HG03066 (cell line): Measurements from ENCODE around the gene NRIP1.

ENCODE experiments used
- ATAC-seq: cut with Tn5 transposase; IDR thresholded peaks from one replicate; pipeline ENCODE4 v1.9.1; 2021; ENCODE audit warnings: low read depth; ENCODE audit not compliant: unreplicated experiment

NRIP1 gene

DNA sequence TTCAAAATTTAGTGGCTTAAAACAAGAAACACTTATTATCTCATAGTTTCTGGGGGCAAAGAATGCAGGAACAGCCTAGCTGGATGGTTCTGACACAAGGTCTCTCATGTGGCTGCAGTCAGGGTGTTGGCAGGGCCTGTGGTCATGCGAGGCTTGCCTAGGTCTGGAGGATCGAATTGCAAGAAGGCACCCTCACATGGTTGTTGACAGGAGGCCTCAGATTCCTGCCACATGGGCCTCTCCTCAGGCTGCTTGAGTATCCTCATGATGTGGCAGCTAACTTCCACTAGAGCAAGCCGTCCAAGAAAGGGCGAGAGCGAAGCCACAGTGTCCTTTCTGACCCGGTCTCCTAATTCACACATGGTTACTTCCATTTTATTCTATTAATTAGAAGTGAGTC, 6.2 kb upstream of the NRIP1 start:
- ATAC-seq = no peak

DNA sequence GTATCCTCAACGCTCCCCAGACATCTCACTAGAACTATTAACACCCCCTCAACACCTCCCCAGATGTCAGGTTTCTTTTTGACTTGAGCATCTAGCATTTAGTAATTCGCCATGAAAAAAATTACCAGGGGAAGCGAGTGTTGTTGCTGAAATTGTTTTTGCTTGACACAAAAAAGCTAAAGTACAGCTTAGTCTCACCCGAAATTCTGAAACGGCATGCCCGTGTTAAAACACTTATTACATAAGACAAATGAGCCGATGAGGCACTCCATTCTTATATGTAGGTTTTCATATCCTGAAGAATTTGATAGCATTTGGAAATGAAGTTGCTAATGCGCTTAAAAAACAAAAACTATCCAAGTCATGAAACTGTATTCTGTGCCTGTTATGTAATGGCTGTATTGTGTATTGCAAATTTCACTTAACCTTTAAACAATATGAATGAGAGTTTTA, 1.3 kb upstream of the NRIP1 start:
- no peak for ATAC-seq

DNA sequence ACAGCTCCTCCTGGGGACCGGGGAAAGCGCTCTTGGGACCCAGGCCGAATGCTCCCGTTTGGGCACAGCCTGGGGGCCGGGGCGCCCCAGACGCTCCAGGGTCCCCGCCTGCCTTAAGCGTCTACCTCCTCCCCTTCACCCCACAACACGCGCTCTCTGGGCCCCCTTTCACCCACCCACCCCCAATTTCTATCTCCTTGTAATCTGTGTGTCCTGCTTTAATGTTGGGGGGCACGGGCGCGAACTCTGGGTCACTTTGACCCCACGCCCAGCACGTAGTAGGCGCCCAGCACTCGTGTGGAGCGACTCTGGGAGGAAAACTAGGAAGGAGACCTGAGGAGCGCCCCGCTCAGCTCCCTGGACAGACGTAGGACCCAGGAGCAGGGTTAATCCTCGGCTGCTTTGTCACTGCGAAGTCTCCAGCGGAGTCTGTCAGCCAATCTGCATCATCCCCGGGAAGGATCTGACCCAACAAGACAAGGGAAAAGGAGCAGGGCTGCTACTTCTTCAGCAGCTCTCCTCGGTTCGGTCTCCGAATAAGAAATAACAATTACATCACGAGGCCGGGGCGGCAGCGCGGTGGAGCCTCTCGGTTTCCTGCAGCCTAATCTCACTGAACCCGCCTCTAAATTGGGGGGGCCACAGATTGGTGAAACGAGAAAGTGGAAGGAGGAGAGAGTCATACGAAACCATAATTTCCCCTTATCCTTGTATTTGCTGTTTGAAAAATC, 757 bp upstream of the NRIP1 start:
- no peak for ATAC-seq

DNA sequence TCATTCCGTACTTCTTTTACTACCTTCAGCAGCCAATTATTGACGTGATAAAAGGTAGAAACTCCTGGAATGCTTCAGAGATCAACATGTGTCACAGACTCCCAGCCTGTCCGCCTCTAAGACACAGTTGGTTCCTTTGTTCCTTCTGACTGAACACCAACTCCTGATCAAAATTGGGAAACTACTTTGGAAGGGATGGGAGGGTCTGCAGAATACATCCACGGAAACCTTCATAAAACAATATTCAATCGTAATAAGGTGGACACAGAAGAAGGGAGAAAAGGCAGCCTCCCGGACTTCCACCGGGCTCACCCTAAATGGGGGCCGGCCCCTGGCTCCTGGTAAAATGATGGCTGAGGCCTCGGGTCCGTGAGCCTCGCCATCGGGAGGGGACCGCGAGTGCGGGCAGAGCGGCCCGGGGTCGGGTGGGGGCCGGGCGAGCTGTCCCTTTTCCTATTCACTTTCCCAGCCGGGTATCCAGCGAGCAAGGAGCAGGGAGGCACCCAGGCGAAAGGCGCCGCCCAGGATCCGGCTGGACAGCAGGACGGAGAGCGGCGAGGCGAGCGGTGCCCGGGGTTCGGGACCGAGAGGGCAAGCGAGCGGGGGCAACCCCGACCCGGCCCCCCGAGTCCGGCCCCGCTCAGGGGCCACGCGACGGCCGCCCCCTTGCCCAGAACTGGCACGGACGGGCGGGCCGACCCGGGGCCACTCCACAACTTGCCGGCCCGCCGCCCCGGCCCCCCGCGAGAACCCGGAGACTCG, 805 bp downstream of the NRIP1 start:
- peak; percentile 1 for ATAC-seq

DNA sequence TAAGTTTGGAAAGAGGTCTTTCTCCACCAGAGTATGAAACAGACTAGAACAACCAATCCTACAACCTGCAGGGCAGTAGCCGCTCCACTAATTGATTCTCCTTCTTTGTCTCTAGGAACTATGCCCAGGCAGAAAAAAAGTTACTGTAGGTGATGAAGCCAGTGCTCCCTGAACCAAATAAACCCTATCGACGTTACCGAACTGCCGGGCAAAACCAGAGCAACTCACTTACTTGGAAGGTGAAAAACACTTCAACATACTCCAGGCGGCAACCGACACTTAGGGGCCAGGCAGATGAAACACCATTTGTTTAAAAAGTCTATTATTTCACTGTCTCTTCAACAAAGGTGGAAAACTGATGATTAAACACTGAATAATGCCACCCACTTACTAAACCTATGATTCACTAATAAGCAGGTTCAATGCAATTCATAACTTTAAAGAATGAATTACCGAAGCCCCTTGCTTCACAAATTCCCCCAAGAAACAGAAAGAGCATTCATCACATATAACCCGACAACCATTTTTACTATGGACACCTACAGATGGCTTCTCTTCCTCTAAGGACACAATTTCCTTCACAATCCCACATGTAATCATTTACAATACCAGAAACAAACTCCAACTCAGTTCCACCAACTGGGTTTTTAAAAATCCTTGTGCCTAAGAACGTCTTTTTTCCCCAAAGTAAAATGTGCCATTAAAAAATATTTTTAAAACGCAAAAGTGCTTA, 1.6 kb downstream of the NRIP1 start:
- ATAC-seq = no peak

DNA sequence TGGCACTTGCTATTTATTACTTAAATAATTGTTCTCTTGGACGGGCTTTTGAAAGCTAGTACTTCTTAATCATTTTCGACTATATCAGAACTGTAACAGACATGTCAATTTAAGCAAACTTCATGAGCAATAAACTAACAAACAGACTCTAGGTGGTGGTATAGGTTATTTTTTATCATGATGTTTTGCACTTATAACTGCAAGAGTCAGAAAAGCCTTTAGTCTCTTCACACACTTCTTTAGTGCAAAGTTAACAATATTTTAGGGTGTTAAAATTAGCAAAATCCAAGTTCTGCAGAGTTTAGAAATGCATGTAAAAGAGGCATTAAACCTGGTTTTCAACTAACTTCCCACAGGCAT, 2.2 kb downstream of the NRIP1 start:
- ATAC-seq = no peak

DNA sequence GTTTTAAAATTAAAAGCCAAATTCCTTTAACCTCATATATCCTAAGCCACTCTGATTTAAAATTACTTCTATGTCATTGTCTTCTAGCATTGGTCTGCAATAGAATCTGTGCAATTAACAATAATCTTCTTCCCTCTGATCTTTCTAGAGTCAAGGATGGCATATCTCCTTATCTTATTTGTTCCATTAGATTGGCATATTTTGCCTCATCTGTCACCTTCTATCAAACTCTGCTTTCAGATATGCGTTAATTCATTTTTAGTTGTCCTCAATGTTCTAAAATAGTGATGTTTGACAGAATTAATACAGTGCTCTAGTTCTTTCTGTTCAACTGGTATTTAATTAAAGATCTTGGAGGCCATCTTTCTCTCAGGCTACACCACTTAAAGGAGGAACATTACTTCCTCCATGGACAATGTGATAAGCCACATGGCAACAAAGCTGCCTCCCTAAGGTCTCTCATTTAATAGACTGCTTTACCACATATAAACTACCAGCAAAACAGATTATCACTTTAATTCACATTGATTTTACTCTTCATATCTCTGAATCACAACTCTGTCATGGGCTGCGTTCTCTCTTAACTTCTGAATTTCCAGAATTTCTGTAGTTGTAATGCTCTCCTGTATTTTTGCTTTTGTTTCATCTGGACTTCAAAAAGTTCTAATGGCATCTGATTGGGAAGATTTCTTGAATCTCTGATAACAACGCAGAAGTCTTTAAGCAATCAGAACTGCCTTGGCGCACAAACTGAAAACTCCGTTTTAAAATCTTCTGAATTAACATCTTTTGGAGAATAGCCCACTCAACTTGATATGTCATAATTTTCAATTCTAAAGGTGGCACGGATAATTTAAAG, 2.8 kb downstream of the NRIP1 start:
- ATAC-seq = no peak

DNA sequence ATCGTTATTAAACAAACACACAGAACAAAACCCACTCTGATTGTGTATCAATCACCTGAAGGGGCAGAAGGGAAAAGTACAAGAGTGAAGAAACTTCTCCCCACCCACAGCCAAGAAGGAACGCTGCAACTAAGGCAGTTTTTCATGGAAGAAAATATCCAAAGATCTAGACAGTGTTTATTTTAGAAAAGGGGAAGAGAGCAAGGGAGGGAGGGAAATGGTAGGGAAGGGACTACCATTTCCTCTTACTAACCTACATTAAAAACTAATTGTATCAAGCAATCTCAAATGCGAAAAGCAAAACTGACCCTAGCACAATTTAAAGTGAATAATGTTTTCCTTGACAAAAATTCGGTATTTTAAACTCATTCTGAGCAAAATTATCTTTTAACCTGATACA, 3.5 kb downstream of the NRIP1 start:
- ATAC-seq = no peak

DNA sequence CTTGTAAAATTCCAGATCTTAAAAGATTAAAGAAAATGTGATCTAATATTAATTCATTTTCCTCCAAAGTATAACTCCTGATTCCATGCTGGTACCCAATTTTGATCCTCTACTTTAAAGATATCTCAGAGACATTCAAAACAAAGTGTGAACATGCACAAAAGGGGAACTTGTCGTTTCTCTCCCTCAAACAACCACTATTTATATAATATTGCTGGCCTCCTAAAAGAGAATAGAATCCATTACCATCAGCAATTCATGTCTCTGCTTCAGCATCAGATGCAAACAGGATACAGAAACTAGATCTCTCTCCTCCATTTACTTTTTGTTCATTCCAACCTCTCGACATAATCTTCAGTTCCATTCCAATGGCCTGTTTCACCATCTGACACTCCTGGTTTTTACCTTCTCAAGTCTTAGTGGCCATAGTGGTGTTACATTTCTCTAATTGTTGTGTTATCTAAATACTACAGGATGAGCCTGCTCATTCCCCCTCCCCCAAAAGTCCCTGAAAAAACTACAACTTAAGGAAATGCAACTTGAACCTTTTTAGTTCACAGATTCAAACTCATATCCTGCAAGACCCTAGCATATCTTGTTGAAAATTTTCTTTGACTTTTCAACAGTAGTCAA, 4.1 kb downstream of the NRIP1 start:
- no peak for ATAC-seq

DNA sequence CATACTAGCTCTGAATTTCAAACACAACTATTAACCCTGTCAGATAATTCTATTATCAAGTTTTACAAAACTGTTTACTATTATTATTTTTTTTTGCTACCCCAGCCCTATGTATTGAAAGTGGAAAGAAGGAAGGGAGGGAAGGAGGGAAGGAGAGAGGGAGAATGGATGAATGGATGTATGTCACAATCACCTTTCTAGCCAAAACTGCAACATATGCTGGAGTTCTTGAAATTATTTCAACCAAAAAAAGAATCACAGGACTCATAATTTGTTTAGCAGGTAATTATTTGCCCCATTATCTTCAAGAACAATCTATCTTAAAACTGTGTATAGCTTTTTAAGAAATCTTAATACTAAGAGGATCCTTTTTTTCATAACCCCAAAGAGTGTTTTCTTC, 5.4 kb downstream of the NRIP1 start:
- ATAC-seq = no peak

DNA sequence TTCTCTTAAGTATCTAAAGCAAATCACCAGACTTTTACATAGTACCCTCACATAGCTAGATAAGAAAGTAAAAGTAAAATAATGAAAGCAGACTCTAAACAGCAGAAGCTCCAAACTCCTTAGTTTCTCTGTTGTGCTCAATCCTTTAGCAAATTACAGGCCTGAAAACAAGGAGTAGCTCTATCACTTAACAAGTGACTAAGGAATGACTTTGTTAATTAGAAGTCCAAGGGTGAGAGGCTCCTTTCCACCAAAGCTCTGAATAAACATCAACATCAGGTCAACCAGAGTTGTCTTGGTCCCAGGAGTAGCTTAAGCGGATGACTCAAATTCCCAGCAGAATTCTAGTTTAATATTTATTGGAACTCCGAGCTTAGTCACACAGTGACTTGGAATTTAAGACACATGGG, 5.9 kb downstream of the NRIP1 start:
- ATAC-seq = peak; percentile 41

DNA sequence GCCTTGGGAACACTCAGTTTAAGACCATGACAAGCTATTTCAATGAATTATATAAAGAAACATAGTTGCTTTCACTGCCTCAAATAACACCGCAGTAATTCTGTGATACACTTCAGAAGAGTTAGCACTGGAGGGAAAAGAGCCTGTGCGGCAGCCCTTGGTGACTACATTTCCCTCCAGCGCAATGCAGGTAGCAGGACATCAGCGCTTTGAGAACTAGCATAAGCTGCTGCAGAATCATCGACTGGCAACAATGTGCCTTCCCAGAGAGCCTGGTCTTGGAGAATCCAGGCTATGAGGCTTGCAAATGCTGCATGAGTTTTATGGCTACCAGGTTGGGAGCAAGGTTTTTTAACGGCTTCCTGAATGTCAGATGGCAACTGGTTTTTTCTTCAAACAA, 7.5 kb downstream of the NRIP1 start:
- no peak for ATAC-seq

DNA sequence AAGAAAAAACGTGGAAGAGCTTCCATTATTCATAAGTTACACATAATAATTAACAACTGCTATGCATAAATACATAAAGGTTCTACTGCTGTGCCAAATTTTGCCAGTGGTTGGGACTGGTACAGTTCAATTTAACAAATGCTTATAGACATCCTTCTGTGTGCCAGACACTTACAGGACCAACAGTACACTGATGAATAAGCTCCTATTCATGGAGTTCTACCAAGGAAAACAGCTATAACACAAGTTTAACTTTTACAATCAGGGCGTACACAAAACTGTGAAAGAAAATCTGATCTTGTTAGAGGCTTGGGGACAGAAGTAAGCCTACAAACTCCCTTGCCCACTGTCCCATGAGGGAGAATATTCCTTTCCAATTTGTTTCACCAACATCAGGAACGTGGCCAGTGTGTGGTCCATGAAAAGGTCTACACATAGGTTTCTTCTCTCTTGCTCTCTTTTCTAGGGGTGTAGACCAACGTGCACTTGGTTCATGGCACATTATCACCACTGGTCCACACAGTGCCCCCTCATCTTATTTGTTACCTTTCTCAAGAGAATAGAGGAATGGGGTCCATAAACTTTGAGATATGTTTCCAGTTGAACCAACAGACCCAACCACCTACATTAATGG, 10.1 kb downstream of the NRIP1 start:
- ATAC-seq = no peak

DNA sequence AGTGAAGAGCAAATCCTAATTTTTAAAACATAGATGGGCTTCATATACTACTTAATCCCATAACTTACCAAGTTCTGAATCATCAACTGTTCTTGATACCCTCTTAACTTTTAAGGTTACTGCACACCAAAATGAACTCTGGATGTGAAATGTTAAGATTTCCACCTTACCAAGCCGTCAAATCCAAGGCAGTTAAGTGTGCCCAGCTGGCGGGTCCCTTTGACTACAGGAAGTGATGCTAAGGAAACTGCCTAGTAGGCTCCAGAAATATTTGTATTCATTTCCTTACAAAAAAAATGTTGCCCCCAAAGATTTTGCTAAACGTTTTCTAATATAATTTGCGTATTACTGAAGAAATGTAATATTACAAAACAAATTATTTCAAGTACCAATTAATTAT, 10.7 kb downstream of the NRIP1 start:
- ATAC-seq = no peak

DNA sequence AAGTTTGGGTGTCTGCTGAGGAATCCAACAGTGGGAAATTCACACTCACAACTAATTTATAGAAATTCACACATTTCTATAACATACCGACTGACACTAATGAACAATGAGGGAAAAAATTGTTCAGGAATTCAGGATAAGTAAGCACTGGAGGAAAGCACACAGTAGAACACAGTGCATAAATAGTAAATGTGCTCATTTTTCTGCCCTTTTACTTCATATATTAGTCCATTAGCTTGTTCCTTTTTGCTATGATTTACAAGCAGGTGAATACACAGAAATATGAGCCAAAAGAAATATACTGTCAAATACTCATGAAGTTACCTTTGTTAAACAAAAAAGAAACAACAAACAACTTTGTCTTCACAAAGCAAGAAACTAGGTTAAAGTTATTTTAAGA, 11.3 kb downstream of the NRIP1 start:
- no peak for ATAC-seq

DNA sequence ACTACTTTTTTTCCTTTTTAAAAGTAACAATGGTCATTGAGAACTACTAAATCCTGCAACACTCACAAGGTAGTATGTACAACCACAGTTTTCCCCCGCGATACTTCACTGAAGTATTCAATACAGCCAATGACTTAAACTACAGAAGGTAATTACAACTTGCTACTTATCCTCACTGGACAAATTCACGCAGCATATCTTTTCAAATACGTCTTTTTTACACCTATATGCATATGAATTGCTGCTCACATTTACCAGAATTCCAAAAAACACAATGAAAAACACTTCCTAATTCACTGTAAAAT, 12.4 kb downstream of the NRIP1 start:
- ATAC-seq = peak; percentile 23

DNA sequence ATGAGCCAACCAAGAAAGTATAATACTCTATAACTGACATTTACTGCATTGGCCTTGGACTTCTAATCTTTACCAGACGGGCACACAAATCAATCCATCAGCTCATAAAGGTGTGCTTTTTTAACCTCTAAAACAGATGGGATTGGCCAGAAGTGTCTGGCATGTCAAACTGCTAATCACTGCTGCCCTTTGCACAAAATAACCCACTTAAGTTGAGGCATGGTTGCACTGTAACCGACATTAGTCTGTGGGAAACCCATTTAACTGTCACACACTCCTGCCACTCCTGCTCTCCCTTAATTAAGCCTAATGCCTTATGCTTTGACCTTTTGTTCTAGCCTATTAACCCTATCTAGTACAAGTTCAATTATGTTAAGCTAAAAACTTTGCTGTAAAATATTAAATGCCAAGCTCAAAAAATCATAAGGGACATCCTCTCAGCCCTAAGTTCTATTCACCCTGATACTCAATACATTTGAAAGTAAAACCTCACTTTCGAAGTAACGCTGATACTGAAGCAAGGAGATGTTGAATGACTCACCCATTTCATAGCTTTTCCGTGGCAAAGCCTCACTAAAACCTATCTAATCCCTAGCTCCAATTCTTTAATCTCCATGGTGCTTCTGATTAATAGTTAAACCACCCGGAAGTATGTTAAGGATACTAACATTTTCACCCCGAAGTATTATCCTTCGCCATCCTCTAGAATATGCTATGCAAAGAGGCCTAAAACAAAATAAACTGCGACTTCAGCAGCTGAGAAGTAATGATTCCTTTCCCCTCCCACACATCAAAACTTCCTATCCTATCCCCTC, 12.9 kb downstream of the NRIP1 start:
- peak; percentile 78 for ATAC-seq

DNA sequence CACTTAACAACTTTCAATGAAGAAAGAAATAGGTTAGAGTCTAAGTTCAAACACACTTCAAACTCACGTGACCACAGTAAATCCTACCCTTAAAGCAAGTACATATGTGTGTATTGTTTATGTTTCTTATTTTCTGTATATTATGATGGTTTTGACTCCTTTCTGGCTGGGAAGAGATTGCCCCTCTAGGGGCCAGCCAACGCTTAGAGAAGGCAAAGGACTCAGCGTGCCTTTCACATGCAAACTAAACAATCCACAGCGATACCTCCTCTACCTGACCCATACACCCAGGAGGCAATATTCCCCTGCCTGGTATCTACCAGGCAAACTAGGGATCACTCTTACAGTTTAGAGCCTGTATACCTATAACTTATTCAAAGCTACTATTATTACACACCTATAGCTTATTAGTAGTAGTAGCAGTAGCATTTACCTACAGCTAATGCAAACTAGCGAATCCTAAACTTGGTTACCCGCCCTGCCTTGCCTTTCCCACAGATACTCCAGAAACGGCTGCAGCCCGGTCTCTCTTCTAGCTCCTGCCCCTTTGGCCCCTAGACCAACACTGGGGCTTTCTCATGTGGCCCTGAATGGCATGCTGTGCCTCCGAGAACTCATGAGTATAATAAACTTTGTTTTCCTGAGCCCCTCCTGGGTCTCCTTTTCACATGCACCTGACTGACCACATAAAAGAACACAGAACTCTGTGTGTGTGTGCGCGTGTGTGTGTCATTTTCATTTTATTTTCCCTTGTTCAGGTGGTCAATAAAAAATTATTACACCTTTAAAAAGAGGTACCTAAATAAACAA, 14.0 kb downstream of the NRIP1 start:
- ATAC-seq = no peak
